Panc1 (cell line): ENCODE data around the gene PRR5. TPM values are rescaled to one million over a fixed set of nuclear protein-coding genes. Genes with fewer than 3 reads are reported as not detected.

Experiments
- ATAC-seq: fragments of 200-7000 bp; cut with Tn5 transposase; 2 replicates; pipeline ENCODE4 v1.9.1; 2020; ENCODE audit warnings: mild to moderate bottlenecking, moderate library complexity
- BruUV-seq: library from RNA; stranded (reverse); fragments of 400-500 nt; replicated peaks from 2 replicates; lab custom pipeline; 2021; lab: Mats Ljungman, UMichigan
- CTCF ChIA-PET: fragments of 300-600 bp; sonication (Branson Sonifier 250); formaldehyde crosslinking; loops from one replicate; lab custom pipeline; 2022; ENCODE audit warnings: antibody characterized with exemption; lab: Charles Lee
- POLR2A ChIA-PET: fragments of 300-600 bp; sonication (Branson Sonifier 250); formaldehyde crosslinking; loops from one replicate; lab custom pipeline; 2022; ENCODE audit warnings: antibody characterized with exemption; lab: Charles Lee
- DNase-seq: peaks from one replicate; pipeline ENCODE4 v3.0.0-alpha.2; 2010; ENCODE audit warnings: low read depth, low spot score
- H3K27ac ChIP-seq: 2 replicates; pipeline ENCODE4 v1.5.1; 2011; ENCODE audit warnings: mild to moderate bottlenecking, low read length, inconsistent platforms
- H3K27me3 ChIP-seq: fragments of 200-500 bp; sonication (Bioruptor generic); 2 replicates; pipeline ENCODE4 v1.6.0; 2014; ENCODE audit warnings: low read length, inconsistent platforms; ENCODE audit not compliant: control insufficient read depth, insufficient read depth
- H3K36me3 ChIP-seq: fragments of 200-500 bp; sonication (Bioruptor generic); 2 replicates; pipeline ENCODE4 v1.5.1; 2014; ENCODE audit warnings: inconsistent platforms, mild to moderate bottlenecking, low read length, moderate library complexity; ENCODE audit not compliant: control insufficient read depth, insufficient read depth
- H3K4me1 ChIP-seq: 2 replicates; pipeline ENCODE4 v1.5.1; 2011; ENCODE audit warnings: inconsistent platforms, mild to moderate bottlenecking, low read length, moderate library complexity; ENCODE audit not compliant: control insufficient read depth, insufficient read depth
- H3K4me3 ChIP-seq, 2 experiments: 2 replicates each; pipeline ENCODE4 v1.5.1; 2011 to 2012; ENCODE audit warnings: low read depth in 2 of 2, low read length in 2 of 2, mild to moderate bottlenecking in 2 of 2, inconsistent platforms in 1 of 2, moderate library complexity in 1 of 2
- H3K9me3 ChIP-seq: fragments of 200-500 bp; sonication (Bioruptor generic); 2 replicates; pipeline ENCODE4 v1.5.1; 2014; ENCODE audit warnings: low read depth, mild to moderate bottlenecking, inconsistent platforms, low read length, moderate library complexity; ENCODE audit not compliant: control insufficient read depth, insufficient read depth
- CTCF ChIP-seq: fragments of 450-650 bp; IDR thresholded peaks from 2 replicates; pipeline ENCODE4 v1.5.1; 2017; ENCODE audit warnings: mild to moderate bottlenecking
- POLR2AphosphoS5 ChIP-seq: IDR thresholded peaks from 2 replicates; pipeline ENCODE4 v1.6.1; 2012; ENCODE audit warnings: mild to moderate bottlenecking, low read depth, low read length, moderate library complexity
- REST ChIP-seq, 2 experiments: IDR thresholded peaks; 2 replicates each; pipeline ENCODE4 v1.6.1; 2011 to 2012; ENCODE audit warnings: low read depth in 2 of 2, control low read depth in 1 of 2, low read length in 1 of 2, mild to moderate bottlenecking in 1 of 2, moderate library complexity in 1 of 2; ENCODE audit not compliant: insufficient read depth in 1 of 2
- SIN3A ChIP-seq: IDR thresholded peaks from 2 replicates; pipeline ENCODE4 v1.6.1; 2012; ENCODE audit warnings: low read depth, mild to moderate bottlenecking, low read length, moderate library complexity, borderline replicate concordance; ENCODE audit not compliant: insufficient read depth
- TCF7L2 ChIP-seq: IDR thresholded peaks from 2 replicates; pipeline ENCODE4 v1.6.1; 2011; ENCODE audit warnings: mild to moderate bottlenecking, low read depth, low read length, inconsistent platforms
- in situ Hi-C: cut with HindIII; loops from 2 replicates; pipeline ENCODE4 v1.10.0; 2016; ENCODE audit warnings: low sequenced_read_pairs, low pct_unique_long_range_greater_than_20kb
- intact Hi-C: fragments of 100-400 bp; cut with micrococcal nuclease; formaldehyde crosslinking; loops from one replicate; pipeline ENCODE4 v1.10.0; 2022; ENCODE audit not compliant: unreplicated experiment
- total RNA-seq: library from RNA; stranded (reverse); gene quantifications from one replicate; pipeline ENCODE4 v1.2.1, GENCODE V29; 2021; ENCODE audit not compliant: unreplicated experiment

Gene PRR5
- total RNA-seq, 1 experiment from 2014 or later = 11.5 TPM

GRCh38 chr22:44714703-44715350, 12.8 kb downstream of the PRR5 start:
- TF ChIP-seq TCF7L2 (no peak), POLR2AphosphoS5 (no peak), REST (IDR thresholded peaks at IDR 0.05; ENCODE audit: insufficient read depth in 1 of 2, low read depth in 2 of 2, low read length in 1 of 2) (no peak), SIN3A (no peak)
- ATAC-seq = no peak
- no TSS peak for BruUV-seq
- no peak for DNase-seq
- Histone ChIP-seq H3K27ac (no peak overlapping the region), H3K27me3 (no peaks in the 10 kb centered on the region), H3K9me3 (no peaks in the 10 kb centered on the region), H3K4me3 (no peak overlapping the region), H3K36me3 (no peaks in the 10 kb centered on the region), H3K4me1 (no peaks in the 10 kb centered on the region)
- CTCF ChIA-PET = interaction anchor here (0.6 kb wide), 1 partner anchor 168 kb away, joined by 4 read pairs; no protein-coding TSS in a partner anchor
- in situ Hi-C loops = no loop called here
- intact Hi-C loops = no loop called here
- POLR2A ChIA-PET = no interaction called here

GRCh38 chr22:44718418-44718817, 16.4 kb downstream of the PRR5 start:
- in situ Hi-C loops = no loop called here
- no peaks in the 10 kb centered on the region for H3K36me3 ChIP-seq

More at GRCh38 chr22:44718418-44718817, 16.4 kb downstream of the PRR5 start:
- Histone ChIP-seq H3K4me1 (no peaks in the 10 kb centered on the region), H3K27me3 (no peaks in the 10 kb centered on the region), H3K9me3 (no peaks in the 10 kb centered on the region), H3K27ac (no peak overlapping the region), H3K4me3 (no peak overlapping the region)
- TF ChIP-seq CTCF (no peak), TCF7L2 (no peak), POLR2AphosphoS5 (no peak), REST (IDR thresholded peaks at IDR 0.05; ENCODE audit: insufficient read depth in 1 of 2, low read depth in 2 of 2, low read length in 1 of 2) (no peak), SIN3A (no peak)
- POLR2A ChIA-PET = interaction anchor here (0.6 kb wide), 2 partner anchors 16 to 130 kb away, joined by 4 to 5 read pairs; no protein-coding TSS in a partner anchor
- ATAC-seq (no peak), DNase-seq (no peak)
- no TSS peak for BruUV-seq
- intact Hi-C loops = no loop called here
- CTCF ChIA-PET = no interaction called here
